Ureter (tissue), 1 donor: ENCODE data around the gene LIPG. TPM values are rescaled to one million over a fixed set of nuclear protein-coding genes. Genes with fewer than 3 reads are reported as not detected.
"Not testable (repeated sequence)": the region's sequence is repeated elsewhere in the genome, so short reads cannot be mapped to it uniquely, and the experiment has no call there.

ENCODE experiments used
- DNase-seq: peaks from one replicate; pipeline ENCODE4 v3.0.0-alpha.2; 2020; ENCODE audit warnings: low spot score
- total RNA-seq: library from RNA; stranded (reverse); gene quantifications from one replicate; pipeline ENCODE4 v1.2.4, GENCODE V29; 2023
- donor health status: DM: yes; HTN: yes; CAD: no.

The LIPG gene
- total RNA-seq, 1 donor from 2014 or later, result 6.2 TPM

DNA sequence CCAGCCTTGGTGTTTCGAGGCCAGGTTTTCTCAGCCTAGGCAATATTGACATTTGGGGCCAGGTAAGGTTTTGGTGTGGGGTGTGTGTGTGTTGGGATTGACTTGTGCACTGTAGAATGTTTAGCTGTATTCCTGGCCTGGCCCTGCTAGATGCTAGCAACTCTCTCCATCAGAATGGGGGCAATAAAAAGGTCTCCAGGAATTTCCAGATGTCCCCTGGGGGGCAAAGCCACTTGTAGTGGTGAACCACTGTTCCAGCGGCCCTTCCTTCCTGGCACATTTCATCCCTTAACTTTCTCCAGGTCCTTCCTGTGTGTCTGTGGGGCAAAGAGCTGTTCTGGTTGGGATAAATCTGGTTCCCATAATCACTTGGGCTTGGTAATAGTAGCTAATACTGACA, 12.0 kb downstream of the LIPG start:
- DNase-seq, result no peak

GRCh38 chr18:49579041-49579440, 17.2 kb downstream of the LIPG start:
- not testable (repeated sequence) for DNase-seq

DNA sequence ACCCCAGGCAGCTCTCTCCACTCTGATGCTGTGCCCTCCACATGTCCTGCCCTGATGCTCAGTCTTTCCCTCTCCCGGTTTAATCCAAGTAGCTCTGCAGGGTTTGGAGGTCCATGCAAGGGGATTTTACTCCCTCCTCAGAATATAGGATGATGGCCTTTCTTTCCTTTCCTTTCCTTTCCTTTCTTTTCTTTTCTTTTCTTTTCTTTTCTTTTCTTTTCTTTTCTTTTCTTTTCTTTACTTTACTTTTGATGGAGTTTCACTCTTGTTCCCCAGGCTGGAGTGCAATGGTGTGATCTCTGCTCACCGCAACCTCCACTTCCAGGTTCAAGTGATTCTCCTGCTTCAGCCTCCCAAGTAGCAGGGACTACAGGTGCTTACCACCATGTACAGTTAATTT, 17.7 kb downstream of the LIPG start:
- not testable (repeated sequence) for DNase-seq

DNA sequence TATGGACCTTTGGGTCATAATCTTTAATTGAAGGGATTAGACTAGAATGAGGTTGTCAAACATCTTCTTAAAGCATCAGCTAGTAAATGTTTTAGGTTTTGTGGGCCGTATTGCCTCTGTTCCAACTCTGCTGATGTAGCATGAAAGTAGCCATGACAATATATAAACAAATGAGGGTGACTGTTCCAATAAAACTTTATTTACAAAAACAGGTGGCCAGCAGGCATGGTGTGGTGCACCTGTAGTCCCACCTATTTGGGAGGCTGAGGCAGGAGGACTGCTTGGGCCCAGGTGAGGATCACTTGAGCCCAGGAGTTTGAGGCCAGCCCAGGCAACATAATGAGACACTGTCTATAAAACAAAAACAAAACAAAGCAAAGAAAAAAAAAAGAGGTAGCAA, 18.4 kb downstream of the LIPG start:
- no peak for DNase-seq

DNA sequence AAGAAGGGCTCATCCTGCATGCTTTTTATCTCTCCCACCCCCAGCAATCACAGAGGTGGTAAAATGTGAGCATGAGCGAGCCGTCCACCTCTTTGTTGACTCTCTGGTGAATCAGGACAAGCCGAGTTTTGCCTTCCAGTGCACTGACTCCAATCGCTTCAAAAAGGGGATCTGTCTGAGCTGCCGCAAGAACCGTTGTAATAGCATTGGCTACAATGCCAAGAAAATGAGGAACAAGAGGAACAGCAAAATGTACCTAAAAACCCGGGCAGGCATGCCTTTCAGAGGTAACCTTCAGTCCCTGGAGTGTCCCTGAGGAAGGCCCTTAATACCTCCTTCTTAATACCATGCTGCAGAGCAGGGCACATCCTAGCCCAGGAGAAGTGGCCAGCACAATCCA, 19.5 kb downstream of the LIPG start:
- no peak for DNase-seq

DNA sequence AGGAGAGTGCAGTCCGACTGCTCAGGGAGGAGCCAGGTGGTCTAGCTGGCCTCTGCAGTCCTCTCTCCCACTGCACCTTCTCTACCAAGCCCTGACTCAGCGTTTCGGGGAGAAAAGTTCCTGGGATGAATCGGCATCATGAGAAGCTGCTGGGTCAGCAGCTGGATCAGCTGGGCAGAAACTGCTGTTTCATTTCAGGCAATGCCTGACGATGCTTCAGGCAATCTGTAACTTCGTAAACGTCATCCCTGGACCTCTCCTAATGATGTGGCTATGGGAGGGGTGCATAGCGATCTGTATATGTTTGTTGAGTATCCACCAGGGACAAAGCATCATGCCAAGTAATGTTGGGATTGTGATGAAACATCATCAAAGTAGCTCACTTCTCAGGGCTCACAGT, 20.7 kb downstream of the LIPG start:
- no peak for DNase-seq

GRCh38 chr18:49584394-49584793, 22.5 kb downstream of the LIPG start:
- no peak for DNase-seq

DNA sequence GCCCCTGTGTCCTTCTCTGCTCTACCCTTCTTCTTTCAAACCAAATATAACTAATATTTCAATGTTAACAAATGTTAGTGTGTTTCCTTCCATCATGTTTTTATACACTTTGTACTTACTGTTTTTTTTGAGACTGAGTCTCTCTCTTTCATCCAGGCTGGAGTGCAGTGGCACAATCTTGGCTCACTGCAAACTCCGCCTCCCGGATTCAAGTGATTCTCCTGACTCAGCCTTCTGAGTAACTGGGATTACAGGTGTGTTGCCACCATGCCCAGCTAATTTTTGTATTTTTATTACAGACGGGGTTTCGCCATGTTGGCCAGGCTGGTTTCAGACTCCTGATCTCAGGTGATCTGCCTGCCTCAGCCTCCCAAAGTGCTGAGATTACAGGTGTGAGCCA, 23.1 kb downstream of the LIPG start:
- DNase-seq, result not testable (repeated sequence)

GRCh38 chr18:49585781-49586663, 24.2 kb downstream of the LIPG start:
- DNase-seq, result no peak

- no peak for DNase-seq
Observed at GRCh38 chr18:49588171-49588570, 26.3 kb downstream of the LIPG start.

DNA sequence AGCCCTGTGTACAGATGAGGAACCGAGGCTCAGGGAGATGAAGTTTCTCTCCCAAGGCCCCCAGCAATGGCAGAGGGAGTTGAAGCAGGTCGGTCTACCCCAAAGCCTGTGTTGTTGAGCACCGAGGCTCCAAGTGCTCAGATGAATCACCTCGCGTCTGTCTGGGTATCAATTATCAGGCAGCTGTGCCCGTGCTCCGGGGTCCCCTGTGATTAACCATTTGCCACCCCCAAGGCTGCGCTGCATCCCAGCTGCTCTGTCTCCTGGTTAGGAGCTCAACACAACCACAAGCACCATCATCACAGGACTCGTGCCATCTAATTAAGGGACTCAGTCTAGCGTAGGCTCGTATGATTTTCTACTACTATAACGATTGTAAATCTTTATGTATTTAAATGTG, 27.1 kb downstream of the LIPG start:
- DNase-seq, result no peak

DNA sequence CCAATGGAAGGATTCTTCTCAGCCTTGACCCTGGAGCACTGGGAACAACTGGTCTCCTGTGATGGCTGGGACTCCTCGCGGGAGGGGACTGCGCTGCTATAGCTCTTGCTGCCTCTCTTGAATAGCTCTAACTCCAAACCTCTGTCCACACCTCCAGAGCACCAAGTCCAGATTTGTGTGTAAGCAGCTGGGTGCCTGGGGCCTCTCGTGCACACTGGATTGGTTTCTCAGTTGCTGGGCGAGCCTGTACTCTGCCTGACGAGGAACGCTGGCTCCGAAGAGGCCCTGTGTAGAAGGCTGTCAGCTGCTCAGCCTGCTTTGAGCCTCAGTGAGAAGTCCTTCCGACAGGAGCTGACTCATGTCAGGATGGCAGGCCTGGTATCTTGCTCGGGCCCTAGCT, 28.8 kb downstream of the LIPG start:
- DNase-seq, result no peak

DNA sequence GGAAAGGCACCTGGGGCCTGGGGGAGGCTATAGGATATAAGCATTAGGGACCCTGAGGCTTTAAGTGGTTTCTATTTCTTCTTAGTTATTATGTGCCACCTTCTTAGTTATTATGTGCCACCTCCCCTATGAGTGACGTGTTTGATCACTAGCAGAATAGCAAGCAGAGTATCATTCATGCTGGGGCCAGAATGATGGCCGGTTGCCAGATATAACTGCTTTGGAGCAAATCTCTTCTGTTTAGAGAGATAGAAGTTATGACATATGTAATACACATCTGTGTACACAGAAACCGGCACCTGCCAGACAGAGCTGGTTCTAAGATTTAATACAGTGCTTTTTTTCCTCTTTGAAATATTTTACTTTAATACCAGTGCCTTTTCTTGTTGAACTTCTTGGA, 29.4 kb downstream of the LIPG start:
- no peak for DNase-seq

DNA sequence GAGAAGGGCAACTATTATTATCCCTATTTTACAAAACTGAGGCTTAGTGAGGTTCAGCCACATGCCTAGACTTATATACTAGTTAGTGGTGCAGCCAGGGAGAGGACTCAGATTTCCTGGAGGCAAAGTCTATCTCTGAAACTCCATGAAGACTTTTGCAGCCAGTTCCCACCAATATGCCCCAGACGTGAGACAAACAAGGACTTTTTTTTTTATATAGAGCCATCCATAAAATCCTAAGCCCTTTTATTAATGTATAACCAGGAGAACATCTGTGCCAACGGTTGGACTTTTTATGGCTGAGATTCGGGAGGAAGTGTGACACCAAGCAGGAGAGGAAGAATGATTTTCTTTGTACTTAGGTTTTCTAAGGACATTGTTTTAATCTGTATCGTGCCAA, 29.9 kb downstream of the LIPG start:
- DNase-seq, result no peak

DNA sequence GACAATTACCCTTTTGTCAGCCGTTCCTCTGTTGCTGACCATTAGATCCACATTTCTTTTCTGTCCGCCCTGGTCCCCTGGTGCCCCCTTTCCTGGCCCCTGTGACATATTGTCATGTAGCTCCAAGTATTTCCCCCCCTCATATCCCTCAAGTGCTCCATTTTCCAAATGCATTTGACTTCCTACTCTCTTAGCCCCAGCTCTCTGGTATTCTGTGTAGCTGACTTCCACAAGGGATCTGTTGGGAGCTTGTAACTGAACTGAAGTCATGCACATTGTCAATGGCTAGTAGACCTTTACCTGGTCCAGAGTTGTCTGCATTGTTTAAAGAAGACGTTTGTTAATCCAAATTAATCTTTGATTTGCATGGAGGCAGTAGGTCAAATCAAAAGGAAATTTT, 34.8 kb downstream of the LIPG start:
- no peak for DNase-seq

DNA sequence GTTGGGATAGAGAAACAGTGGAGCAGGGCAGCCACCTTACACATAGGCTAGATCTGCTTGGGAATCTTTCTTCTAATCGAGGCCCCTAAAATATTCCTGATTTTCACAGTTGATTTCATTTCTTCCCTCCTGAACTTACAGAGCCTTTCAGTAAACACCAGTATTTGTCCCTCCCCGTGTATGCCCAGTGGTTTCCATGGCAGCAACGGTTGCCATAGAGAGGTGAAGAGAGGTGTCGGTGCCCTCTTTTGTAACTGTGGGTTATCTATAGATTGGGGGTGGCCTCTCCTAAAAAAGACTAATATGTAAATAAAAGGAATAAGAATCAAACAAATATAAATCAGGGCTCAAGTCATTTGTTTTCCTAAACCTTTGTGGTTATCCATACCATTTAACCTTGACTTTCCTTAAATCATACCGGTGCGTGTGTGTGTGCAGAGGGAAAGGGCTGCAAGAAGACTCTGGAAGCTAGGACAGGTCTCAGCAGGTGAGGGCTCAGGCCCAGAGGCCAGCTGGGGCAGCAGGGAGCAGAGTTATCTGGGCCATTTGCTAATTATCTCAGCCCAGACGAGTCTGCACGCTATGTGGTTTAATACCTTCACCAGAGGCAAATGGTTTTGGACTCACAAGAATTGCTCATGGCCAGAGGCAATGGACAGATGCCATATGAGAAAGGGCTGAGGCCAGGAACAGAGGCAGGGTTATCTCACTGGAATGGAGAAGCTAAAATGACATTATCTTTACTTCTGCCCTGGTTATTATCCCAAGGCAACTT, 35.5 kb downstream of the LIPG start:
- DNase-seq, result no peak

- DNase-seq, result no peak
Observed at GRCh38 chr18:49601211-49601610, 39.4 kb downstream of the LIPG start.

DNA sequence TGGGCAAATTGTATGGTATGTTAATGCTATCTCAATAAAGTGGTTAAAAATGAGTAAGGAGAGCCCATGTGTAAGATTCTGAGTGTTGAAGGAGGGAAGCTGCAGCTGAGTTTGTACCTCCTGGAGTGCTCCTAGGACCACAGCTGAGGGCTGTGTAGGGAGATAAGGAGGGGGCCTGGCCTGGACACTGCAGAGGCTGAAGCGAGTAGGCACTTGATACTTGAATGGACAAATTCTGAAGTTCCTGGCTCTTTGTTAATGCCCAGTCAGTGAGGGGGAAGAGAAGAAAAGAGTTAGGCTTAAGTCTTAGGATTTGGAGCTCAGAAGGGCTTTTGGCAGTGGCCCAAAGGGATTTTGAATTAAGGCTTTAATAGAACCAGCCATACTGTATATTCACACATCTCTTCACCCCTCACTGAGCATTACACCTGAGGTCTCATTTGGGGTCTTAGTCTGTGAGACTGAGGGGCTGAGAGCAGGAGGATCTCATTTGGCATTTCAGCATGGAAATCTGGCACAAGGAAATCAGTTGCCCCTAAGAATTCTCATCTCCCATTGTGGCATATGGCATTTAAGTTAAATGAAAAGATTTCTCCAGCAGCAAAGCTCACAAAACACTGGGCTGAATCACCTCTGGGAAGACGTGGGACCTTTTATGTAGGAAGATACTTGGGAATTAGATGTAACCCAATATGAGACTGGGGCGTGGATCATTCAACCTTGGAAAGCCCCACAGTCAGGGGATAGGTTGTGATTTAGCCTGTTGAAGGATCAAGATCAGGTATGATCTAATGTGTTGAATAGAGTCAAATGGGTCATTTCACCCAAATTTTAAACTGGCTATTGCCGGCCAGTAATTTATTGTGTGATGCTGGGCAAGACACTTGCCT, 46.8 kb downstream of the LIPG start:
- no peak for DNase-seq

- DNase-seq, result no peak
Observed at GRCh38 chr18:49609256-49610021, 47.6 kb downstream of the LIPG start.

DNA sequence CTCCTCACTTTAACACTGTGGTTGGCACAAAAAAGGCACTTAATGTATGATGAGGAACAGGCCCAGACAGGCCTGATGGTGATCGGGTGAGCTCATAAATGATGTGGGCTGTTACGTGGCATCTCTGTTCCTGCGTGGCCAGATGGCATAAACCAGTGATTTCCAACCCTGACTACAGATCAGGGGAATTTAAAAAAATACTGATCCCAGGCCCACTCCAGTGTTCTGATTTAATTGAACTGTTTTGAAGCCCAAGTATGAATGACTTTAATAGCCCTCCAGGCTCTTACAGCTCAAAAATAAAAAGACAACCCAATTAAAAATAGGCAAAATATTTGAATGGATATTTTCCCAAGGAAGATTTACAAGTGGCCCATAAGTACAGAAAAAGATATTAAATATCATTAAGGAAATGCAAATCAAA, 48.2 kb downstream of the LIPG start:
- DNase-seq, result no peak

DNA sequence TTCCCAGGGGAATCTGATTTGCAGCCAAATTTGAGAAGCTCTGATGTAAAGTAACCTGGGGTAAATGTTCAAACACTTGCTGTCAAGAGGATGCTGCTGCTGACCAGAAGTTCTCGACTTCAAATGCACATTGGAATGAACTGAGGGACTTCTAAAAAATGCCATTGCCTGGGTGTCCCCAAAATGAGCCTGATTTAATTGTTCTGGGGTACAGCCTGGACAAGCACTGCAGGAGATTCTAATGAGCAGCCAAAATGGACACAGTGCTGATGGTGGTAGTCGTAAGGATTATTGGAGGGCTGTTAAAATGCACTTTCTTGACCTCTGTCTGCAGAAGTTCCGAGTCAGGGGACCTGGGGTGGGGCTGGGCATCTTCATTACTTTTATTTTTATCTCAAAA, 49.5 kb downstream of the LIPG start:
- no peak for DNase-seq
